ENCODE results near the gene TNFRSF4.

TNFRSF4 gene

GRCh38 chr1:1173061-1173792 is 40.7 kb downstream of the TNFRSF4 start:
- ChIA-PET POLR2A (no interaction called here), CTCF (no interaction called here)
- H3K4me3 ChIP-seq (ENCODE audit: low read depth, low read length), result no peak overlapping the region
- TF ChIP-seq, protein P1, sequence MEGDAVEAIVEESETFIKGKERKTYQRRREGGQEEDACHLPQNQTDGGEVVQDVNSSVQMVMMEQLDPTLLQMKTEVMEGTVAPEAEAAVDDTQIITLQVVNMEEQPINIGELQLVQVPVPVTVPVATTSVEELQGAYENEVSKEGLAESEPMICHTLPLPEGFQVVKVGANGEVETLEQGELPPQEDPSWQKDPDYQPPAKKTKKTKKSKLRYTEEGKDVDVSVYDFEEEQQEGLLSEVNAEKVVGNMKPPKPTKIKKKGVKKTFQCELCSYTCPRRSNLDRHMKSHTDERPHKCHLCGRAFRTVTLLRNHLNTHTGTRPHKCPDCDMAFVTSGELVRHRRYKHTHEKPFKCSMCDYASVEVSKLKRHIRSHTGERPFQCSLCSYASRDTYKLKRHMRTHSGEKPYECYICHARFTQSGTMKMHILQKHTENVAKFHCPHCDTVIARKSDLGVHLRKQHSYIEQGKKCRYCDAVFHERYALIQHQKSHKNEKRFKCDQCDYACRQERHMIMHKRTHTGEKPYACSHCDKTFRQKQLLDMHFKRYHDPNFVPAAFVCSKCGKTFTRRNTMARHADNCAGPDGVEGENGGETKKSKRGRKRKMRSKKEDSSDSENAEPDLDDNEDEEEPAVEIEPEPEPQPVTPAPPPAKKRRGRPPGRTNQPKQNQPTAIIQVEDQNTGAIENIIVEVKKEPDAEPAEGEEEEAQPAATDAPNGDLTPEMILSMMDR (IDR thresholded peaks at IDR 0.05; ENCODE audit: insufficient read depth, low read length, missing control alignments), result no peak
- no peak for DNase-seq (ENCODE audit: low read depth, low spot score)

- POLR2A ChIA-PET, result no interaction called here
- no peak overlapping the region for H3K4me3 ChIP-seq (ENCODE audit: low read depth, low read length)
- no peak for DNase-seq (ENCODE audit: low read depth, low spot score)
- CTCF ChIA-PET, result no interaction called here
- TF ChIP-seq, protein P1 (IDR thresholded peaks at IDR 0.05; ENCODE audit: insufficient read depth, low read length, missing control alignments), result no peak
Observed at GRCh38 chr1:1171546-1172340, 42.2 kb downstream of the TNFRSF4 start.

GRCh38 chr1:1171161-1171545 is 42.8 kb downstream of the TNFRSF4 start:
- TF ChIP-seq, protein P1 (IDR thresholded peaks at IDR 0.05; ENCODE audit: insufficient read depth, low read length, missing control alignments), result no peak
- ChIA-PET POLR2A (no interaction called here), CTCF (no interaction called here)
- no peak overlapping the region for H3K4me3 ChIP-seq (ENCODE audit: low read depth, low read length)
- no peak for DNase-seq (ENCODE audit: low read depth, low spot score)

DNA sequence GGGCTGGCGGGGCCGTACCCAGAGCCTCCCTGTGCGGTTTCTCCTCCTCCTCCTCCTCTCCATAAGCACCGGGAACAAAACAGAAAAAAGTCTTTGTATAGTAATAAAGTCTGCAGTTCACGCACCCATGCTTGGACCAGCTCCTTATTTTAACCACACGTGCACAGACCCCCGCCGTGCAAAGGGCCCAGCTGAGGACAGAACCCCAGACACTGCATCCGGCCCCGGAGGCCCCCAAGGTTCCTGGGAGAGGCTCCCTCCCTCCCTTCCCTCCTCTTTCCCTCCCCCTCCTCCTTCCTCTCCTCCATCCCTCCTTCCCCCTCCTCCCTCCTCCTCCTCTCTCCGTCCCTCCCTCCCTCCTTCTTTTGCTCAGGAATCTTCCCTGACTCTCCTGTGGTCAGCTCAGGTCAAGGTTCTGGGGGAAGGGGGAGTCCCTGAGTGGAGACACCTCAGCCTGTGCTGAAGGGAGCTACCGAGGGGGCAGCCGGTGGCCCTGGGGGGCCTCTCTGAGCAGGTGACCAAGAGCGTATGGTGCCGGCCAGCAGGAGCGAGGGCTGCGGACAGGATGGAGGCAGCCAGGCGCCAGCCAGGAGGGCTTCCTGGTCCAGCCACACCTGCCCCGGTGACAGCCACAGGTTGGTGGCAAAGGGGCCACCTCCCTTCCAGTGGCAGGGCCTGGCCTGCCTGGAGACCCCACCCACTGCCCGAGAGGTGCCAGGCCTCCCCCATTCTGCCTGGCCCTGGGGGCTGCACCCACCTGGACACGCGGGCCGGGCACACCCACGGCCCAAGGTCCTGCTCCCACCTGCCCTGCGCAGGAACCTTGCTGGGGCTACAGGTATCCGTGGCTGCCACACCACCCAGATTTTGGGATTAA is 43.5 kb downstream of the TNFRSF4 start:
- DNase-seq (ENCODE audit: low read depth, low spot score), result no peak
- CTCF ChIA-PET, result no interaction called here
- POLR2A ChIA-PET, result no interaction called here
- no peak overlapping the region for H3K4me3 ChIP-seq (ENCODE audit: low read depth, low read length)
- TF ChIP-seq, protein P1 (IDR thresholded peaks at IDR 0.05; ENCODE audit: insufficient read depth, low read length, missing control alignments), result no peak

DNA sequence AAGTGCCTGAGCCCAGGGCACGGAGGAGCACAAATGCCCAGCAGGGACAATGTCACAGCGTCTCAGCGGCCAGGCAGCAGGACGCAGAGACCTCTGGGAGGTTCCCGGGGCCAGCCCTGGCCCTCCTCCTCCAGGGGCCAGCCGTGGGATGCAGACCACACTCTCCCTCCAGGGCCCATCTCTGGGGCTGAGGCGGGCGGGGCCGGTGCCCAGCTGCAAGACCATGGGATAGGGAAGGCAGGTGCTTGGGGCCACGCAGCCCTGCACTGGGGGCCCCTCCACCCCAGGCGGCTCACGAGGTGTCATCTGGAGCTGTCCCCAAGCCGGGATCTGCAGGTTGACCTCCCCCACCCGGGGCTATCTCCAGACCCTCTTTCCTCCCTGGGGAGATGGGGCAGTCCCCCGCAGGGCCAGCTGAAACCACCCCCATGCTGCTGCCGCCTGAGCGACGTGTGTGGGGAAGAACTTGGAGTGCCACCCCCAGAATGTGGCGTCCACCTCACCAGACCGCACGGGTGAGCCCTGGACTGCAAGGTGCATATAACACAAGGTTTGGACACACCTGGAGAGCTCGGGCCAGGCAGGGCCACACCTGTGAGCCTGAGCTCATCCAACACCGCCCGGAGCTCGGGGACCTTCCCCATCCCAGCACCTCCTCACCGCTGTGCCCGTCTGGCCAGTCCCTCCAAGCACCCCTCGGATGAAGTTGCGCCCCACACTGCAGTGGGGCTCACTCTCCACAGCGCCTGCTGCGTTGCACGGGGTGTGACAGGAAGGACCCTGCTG is 44.3 kb downstream of the TNFRSF4 start:
- no peak overlapping the region for H3K4me3 ChIP-seq (ENCODE audit: low read depth, low read length)
- ChIA-PET POLR2A (no interaction called here), CTCF (no interaction called here)
- no peak for DNase-seq (ENCODE audit: low read depth, low spot score)
- TF ChIP-seq, protein P1 (IDR thresholded peaks at IDR 0.05; ENCODE audit: insufficient read depth, low read length, missing control alignments), result no peak
